ENCODE measurements around the gene ORAI1. TPM values are rescaled to one million over a fixed set of nuclear protein-coding genes. Genes with fewer than 3 reads are reported as not detected.
"Not testable (repeated sequence)": the region's sequence is repeated elsewhere in the genome, so short reads cannot be mapped to it uniquely, and the experiment has no call there.

Gene ORAI1
- total RNA-seq, 4 donors from 2014 or later, result 7.1 to 17.7 (median 13.5) TPM

DNA sequence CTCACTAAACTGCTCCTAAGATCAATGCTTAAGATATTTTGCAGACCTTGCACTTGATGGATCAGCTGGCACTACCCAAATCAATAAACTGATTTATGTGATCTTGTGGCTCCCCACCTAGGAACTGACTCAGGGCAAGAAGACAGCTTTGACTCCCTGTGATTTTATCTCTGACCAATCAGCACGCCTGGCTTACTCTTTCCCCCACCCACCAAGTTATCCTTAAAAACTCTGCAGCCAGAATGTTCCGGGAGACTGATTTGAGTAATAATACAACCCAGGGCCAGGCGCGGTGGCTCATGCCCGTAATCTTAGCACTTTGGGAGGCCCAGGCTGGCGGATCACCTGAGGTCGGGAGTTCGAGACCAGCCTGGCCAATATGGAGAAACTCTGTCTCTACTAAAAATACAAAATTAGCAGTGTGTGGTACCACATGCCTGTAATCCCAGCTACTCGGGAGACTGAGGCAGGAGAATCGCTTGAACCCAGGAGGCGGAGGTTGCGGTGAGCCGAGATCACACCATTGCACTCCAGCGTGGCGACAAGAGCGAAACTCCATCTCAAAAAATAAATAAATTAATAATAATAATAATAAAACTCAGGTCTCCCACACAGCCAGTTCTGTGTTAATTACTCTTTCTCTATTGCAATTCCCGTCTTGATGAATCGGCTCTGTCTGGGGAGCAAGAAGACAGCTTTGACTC, 31.1 kb downstream of the ORAI1 start:
- Histone ChIP-seq H3K27ac (replicated peaks in 1 of 4) (no peak overlapping the region), H3K4me3 (no peak overlapping the region), H3K4me1 (peaks cover 0 to 7% (median 3%) of the 10 kb centered on the region in 4 donors), H3K27me3 (no peaks in the 10 kb centered on the region), H3K36me3 (no peaks in the 10 kb centered on the region), H3K9me3 (no peaks in the 10 kb centered on the region)
- TF ChIP-seq POLR2A (IDR thresholded peaks at IDR 0.05; ENCODE audit: low read depth) (no peak), EP300 (IDR thresholded peaks at IDR 0.05) (no peak), POLR2AphosphoS5 (IDR thresholded peaks at IDR 0.05) (no peak)
- TF ChIP-seq, protein P1, sequence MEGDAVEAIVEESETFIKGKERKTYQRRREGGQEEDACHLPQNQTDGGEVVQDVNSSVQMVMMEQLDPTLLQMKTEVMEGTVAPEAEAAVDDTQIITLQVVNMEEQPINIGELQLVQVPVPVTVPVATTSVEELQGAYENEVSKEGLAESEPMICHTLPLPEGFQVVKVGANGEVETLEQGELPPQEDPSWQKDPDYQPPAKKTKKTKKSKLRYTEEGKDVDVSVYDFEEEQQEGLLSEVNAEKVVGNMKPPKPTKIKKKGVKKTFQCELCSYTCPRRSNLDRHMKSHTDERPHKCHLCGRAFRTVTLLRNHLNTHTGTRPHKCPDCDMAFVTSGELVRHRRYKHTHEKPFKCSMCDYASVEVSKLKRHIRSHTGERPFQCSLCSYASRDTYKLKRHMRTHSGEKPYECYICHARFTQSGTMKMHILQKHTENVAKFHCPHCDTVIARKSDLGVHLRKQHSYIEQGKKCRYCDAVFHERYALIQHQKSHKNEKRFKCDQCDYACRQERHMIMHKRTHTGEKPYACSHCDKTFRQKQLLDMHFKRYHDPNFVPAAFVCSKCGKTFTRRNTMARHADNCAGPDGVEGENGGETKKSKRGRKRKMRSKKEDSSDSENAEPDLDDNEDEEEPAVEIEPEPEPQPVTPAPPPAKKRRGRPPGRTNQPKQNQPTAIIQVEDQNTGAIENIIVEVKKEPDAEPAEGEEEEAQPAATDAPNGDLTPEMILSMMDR (IDR thresholded peaks at IDR 0.05), result no peak
- intact Hi-C loops (cut with DNase I), result no loop called here
- WGBS, result 90% methylated on average over 18 of the region's 18 CpGs
- DNase-seq (ENCODE audit: extremely low spot score), result no peak

DNA sequence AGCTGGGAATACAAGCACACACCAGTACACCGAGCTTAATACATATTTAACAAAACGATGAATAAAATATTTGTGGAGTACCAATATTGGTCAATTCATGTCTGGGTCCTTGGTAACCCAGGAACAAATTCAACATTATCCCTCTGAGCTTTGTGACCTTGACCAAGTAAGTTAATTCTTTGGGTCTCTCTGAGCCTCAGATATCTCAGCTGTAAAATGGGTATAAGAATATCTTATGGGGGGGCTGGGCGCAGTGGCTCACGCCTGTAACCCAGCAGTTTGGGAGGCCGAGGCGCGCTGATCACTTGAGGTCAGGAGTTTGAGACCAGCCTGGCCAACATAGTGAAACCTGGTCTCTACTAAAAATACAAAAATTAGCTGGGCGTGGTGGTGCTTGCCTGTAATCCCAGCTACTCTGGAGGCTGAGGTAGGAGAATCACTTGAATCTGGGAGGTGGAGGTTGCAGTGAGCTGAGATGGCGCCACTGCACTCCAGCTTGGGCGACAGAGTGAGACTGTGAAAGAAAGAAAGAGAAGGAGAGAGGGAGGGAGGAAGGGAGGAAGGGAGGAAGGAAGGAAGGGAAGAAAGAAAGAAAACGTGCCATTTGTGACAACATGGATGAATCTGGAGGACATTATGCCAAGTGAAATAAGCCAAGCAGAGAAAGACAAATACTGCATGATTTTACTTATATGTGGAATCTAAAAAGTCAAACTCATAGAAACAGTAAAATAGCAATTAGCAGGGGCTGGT, 35.2 kb downstream of the ORAI1 start:
- H3K36me3 ChIP-seq; H3K4me3 ChIP-seq; intact Hi-C loops (cut with DNase I); DNase-seq (ENCODE audit: extremely low spot score); H3K9me3 ChIP-seq; H3K27ac ChIP-seq (replicated peaks in 1 of 4); H3K27me3 ChIP-seq; H3K4me1 ChIP-seq: not testable (repeated sequence)
- WGBS, result 87% methylated on average over 11 of the region's 11 CpGs

DNA sequence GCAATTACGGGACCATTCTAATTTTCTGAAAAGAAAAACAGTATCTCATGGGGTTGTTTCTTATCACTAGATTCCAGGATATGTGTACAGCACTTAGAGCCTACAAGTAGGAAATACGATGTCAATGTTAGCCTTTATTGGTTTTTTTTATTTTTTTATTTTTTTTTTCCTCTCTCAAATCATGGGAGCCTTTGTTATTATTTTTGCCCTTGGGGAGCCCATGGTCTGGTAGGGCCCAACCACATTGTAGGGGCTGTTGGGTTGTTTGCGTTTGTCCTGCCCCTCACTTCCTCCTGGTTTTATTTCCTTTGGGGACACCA, 37.2 kb downstream of the ORAI1 start:
- no peak for DNase-seq (ENCODE audit: extremely low spot score)
- Histone ChIP-seq H3K4me3 (no peak overlapping the region), H3K27me3 (no peaks in the 10 kb centered on the region), H3K4me1 (peaks cover 0 to 5% (median 2%) of the 10 kb centered on the region in 4 donors), H3K9me3 (no peaks in the 10 kb centered on the region), H3K27ac (replicated peaks in 1 of 4) (no peak overlapping the region), H3K36me3 (no peaks in the 10 kb centered on the region)
- TF ChIP-seq POLR2AphosphoS5 (IDR thresholded peaks at IDR 0.05) (no peak), POLR2A (IDR thresholded peaks at IDR 0.05; ENCODE audit: low read depth) (no peak), EP300 (IDR thresholded peaks at IDR 0.05) (no peak)
- TF ChIP-seq, protein P1 (IDR thresholded peaks at IDR 0.05), result no peak
- WGBS, result 81% methylated on average over 3 of the region's 3 CpGs
- intact Hi-C loops (cut with DNase I), result no loop called here

DNA sequence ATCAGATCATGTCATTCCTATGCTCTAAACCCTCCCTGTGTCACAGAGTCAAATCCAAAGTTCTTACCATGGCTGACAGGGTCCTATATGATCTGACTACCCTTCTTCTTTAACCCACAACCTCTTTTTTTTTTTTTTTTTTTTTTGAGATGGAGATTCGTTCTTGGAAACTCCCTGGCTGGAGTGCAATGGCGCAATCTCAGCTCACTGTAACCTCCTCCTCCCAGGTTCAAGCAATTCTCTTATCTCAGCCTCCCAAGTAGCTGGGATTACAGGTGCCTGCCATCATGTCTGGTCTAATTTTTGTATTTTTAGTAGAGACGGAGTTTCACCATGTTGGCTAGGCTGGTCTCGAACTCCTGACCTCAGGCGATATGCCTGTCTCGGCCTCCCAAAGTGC, 40.5 kb downstream of the ORAI1 start:
- H3K4me3 ChIP-seq; H3K27me3 ChIP-seq; H3K4me1 ChIP-seq; H3K36me3 ChIP-seq; intact Hi-C loops (cut with DNase I); H3K9me3 ChIP-seq; DNase-seq (ENCODE audit: extremely low spot score); H3K27ac ChIP-seq (replicated peaks in 1 of 4): not testable (repeated sequence)
- WGBS, result 89% methylated on average over 6 of the region's 6 CpGs

DNA sequence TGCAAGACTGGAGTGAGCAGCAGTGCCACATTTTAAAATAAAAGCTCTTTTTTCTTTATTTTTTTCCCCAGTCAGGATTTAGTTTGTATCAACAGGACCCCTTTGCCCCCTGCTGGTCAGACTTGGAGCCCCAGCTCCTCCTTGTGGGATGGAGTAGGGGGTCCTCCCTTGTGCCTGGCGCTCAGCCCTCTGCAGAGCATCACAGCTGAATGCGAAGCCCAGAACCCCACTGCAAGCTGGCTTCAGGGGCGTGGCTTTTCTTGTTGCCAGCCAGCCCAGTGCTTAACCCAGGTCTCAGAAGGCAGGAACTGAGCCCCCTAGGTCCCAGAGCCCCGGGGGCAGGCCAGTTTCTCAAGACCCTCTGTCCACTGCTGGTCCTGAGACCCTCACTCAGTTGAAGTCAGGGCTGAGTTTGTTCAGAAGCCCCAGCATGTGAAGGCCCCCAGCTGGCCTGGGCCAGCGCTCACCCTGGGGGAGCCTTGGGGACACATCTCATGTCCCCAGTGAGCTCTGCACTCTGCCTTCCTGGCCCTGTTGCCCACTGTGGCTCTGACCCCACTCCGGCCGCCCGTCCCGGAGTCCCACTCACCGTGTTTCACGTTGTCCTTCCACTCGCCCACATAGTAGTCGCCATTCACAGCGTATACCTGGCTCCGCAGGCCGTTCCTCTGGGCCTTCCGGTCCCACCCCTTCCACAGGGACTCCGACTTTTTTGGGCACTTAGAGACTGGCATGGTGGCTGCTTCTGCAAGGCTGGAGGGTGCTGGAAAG, 42.6 kb downstream of the ORAI1 start:
- Histone ChIP-seq H3K9me3 (no peaks in the 10 kb centered on the region), H3K4me3 (no peak overlapping the region), H3K27me3 (no peaks in the 10 kb centered on the region), H3K4me1 (peaks cover 10 to 19% (median 18%) of the 10 kb centered on the region in 4 donors), H3K27ac (replicated peaks in 1 of 4) (no peak overlapping the region), H3K36me3 (no peaks in the 10 kb centered on the region)
- no peak for TF ChIP-seq EP300 (IDR thresholded peaks at IDR 0.05)
- TF ChIP-seq, protein P1 (IDR thresholded peaks at IDR 0.05), result peak; percentile 49 to 56 (median 50)
- intact Hi-C loops (cut with DNase I), result no loop called here
- 80% methylated on average over 16 of the region's 18 CpGs for WGBS
- no peak for DNase-seq (ENCODE audit: extremely low spot score)
